ENCODE measurements around the gene DISP3.

The DISP3 gene

GRCh38 chr1:11462224-11462923 lies 16.6 kb upstream of the DISP3 start:
- no peak for DNase-seq

GRCh38 chr1:11463177-11463576 lies 15.8 kb upstream of the DISP3 start:
- no peak for DNase-seq

GRCh38 chr1:11465307-11465706 lies 13.6 kb upstream of the DISP3 start:
- DNase-seq = no peak

- DNase-seq = no peak
Observed at GRCh38 chr1:11466416-11466815, 12.5 kb upstream of the DISP3 start.

- DNase-seq = no peak
Observed at GRCh38 chr1:11468878-11469277, 10.1 kb upstream of the DISP3 start.

- no peak for DNase-seq
Observed at GRCh38 chr1:11470912-11471311, 8.0 kb upstream of the DISP3 start.

- DNase-seq = no peak
Observed at GRCh38 chr1:11471473-11471872, 7.5 kb upstream of the DISP3 start.

GRCh38 chr1:11472284-11472683 lies 6.7 kb upstream of the DISP3 start:
- no peak for DNase-seq

GRCh38 chr1:11472741-11473140 lies 6.2 kb upstream of the DISP3 start:
- no peak for DNase-seq

GRCh38 chr1:11473491-11474034 lies 5.4 kb upstream of the DISP3 start:
- DNase-seq = no peak

- DNase-seq = no peak
Observed at GRCh38 chr1:11474826-11475225, 4.1 kb upstream of the DISP3 start.

GRCh38 chr1:11475748-11476147 lies 3.2 kb upstream of the DISP3 start:
- DNase-seq = no peak

- peak; percentile 69 for DNase-seq
Observed at GRCh38 chr1:11479375-11479979, 522 bp downstream of the DISP3 start.

- DNase-seq = no peak
Observed at GRCh38 chr1:11481019-11481418, 2.1 kb downstream of the DISP3 start.

GRCh38 chr1:11482198-11482597 lies 3.2 kb downstream of the DISP3 start:
- no peak for DNase-seq

- DNase-seq = no peak
Observed at GRCh38 chr1:11482701-11483479, 3.9 kb downstream of the DISP3 start.

GRCh38 chr1:11483581-11484320 lies 4.8 kb downstream of the DISP3 start:
- no peak for DNase-seq

GRCh38 chr1:11484321-11484655 lies 5.3 kb downstream of the DISP3 start:
- no peak for DNase-seq

- DNase-seq = no peak
Observed at GRCh38 chr1:11485191-11485590, 6.2 kb downstream of the DISP3 start.

- DNase-seq = no peak
Observed at GRCh38 chr1:11486231-11487009, 7.5 kb downstream of the DISP3 start.

GRCh38 chr1:11487196-11487751 lies 8.3 kb downstream of the DISP3 start:
- no peak for DNase-seq

GRCh38 chr1:11488201-11488770 lies 9.3 kb downstream of the DISP3 start:
- no peak for DNase-seq
